Lower lobe of right lung (tissue), 2 donors: ENCODE measurements around the gene SCP2. TPM values are rescaled to one million over a fixed set of nuclear protein-coding genes. Genes with fewer than 3 reads are reported as not detected.

Source experiments
- ATAC-seq, 2 donors: fragments of 200-7000 bp; cut with Tn5 transposase; one replicate each; pipeline ENCODE4 v1.9.1; 2020 to 2022; ENCODE audit warnings: mild to moderate bottlenecking in 2 of 2, moderate library complexity in 2 of 2
- DNase-seq: peaks from one replicate; pipeline ENCODE4 v3.0.0-alpha.2; 2020
- H3K27ac ChIP-seq: fragments of 200-600 bp; one replicate; pipeline ENCODE4 v1.8.0; 2022
- H3K27me3 ChIP-seq: fragments of 200-600 bp; one replicate; pipeline ENCODE4 v1.8.0; 2022; ENCODE audit warnings: low read depth
- H3K36me3 ChIP-seq: fragments of 200-600 bp; one replicate; pipeline ENCODE4 v1.8.0; 2022; ENCODE audit warnings: mild to moderate bottlenecking
- H3K4me1 ChIP-seq: fragments of 200-600 bp; one replicate; pipeline ENCODE4 v1.8.0; 2022
- H3K4me3 ChIP-seq: fragments of 200-600 bp; one replicate; pipeline ENCODE4 v1.8.0; 2022; ENCODE audit warnings: mild to moderate bottlenecking
- H3K9me3 ChIP-seq: fragments of 200-600 bp; one replicate; pipeline ENCODE4 v1.8.0; 2022
- CTCF ChIP-seq: fragments of 200-600 bp; IDR thresholded peaks from one replicate; pipeline ENCODE4 v1.8.0; 2022; ENCODE audit warnings: antibody characterized with exemption, mild to moderate bottlenecking
- intact Hi-C: fragments of 100-400 bp; cut with DNase I; formaldehyde crosslinking; loops from one replicate; pipeline ENCODE4 v1.11.0; 2022
- total RNA-seq: library from RNA; stranded (reverse); fragmentation: NEBNext Ultra II Directional; extraction: Animal tissue kit (Norgen Biotek cat#: 25700); gene quantifications from one replicate; pipeline ENCODE4 v1.2.1, GENCODE V29; 2021
- donor health status: DM: no; HTN: yes; CAD: no; lungs with severe emphysema.

The SCP2 gene
- total RNA-seq, 1 donor from 2014 or later, result 148 TPM

GRCh38 chr1:53083636-53084588 lies 156.8 kb downstream of the SCP2 start:
- no peaks in the 10 kb centered on the region for H3K36me3 ChIP-seq
- H3K9me3 ChIP-seq, result no peaks in the 10 kb centered on the region
- TF ChIP-seq CTCF, result no peak
- H3K4me3 ChIP-seq, result no peak overlapping the region
- intact Hi-C loops, result no loop called here
- no peak for ATAC-seq
- H3K27me3 ChIP-seq, result no peaks in the 10 kb centered on the region
- no peak overlapping the region for H3K27ac ChIP-seq
- no peak for DNase-seq
- no peaks in the 10 kb centered on the region for H3K4me1 ChIP-seq

GRCh38 chr1:53084589-53084971 lies 157.5 kb downstream of the SCP2 start:
- intact Hi-C loops, result no loop called here
- ATAC-seq (no peak), DNase-seq (no peak)
- Histone ChIP-seq H3K27ac (no peak overlapping the region), H3K4me1 (no peaks in the 10 kb centered on the region), H3K9me3 (no peaks in the 10 kb centered on the region), H3K36me3 (no peaks in the 10 kb centered on the region), H3K27me3 (no peaks in the 10 kb centered on the region), H3K4me3 (no peak overlapping the region)
- no peak for TF ChIP-seq CTCF

GRCh38 chr1:53085405-53085804 lies 158.3 kb downstream of the SCP2 start:
- ATAC-seq (no peak), DNase-seq (no peak)
- H3K4me3 ChIP-seq, result no peak overlapping the region
- intact Hi-C loops, result no loop called here
- H3K27ac ChIP-seq, result no peak overlapping the region
- TF ChIP-seq CTCF, result no peak
- no peaks in the 10 kb centered on the region for H3K36me3 ChIP-seq
- H3K9me3 ChIP-seq, result no peaks in the 10 kb centered on the region
- H3K4me1 ChIP-seq, result no peaks in the 10 kb centered on the region
- no peaks in the 10 kb centered on the region for H3K27me3 ChIP-seq

GRCh38 chr1:53086491-53087070 lies 159.5 kb downstream of the SCP2 start:
- no peaks in the 10 kb centered on the region for H3K36me3 ChIP-seq
- peaks cover 7% of the 10 kb centered on the region for H3K4me1 ChIP-seq
- H3K27me3 ChIP-seq, result no peaks in the 10 kb centered on the region
- TF ChIP-seq CTCF, result no peak
- intact Hi-C loops, result no loop called here
- H3K4me3 ChIP-seq, result no peak overlapping the region
- no peaks in the 10 kb centered on the region for H3K9me3 ChIP-seq
- H3K27ac ChIP-seq, result no peak overlapping the region
- DNase-seq (no peak), ATAC-seq (peak in 1 of 2 donors; percentile 5)

GRCh38 chr1:53087332-53088285 lies 160.5 kb downstream of the SCP2 start:
- H3K27me3 ChIP-seq, result no peaks in the 10 kb centered on the region
- no peak for ATAC-seq
- no peak for DNase-seq
- H3K36me3 ChIP-seq, result no peaks in the 10 kb centered on the region
- intact Hi-C loops, result no loop called here
- no peaks in the 10 kb centered on the region for H3K9me3 ChIP-seq
- H3K4me1 ChIP-seq, result peaks cover 7% of the 10 kb centered on the region
- TF ChIP-seq CTCF, result no peak
- no peak overlapping the region for H3K27ac ChIP-seq
- no peak overlapping the region for H3K4me3 ChIP-seq
